OCI-LY3 (cell line): ENCODE data around the gene CEMIP.

Experiments
- EZH2phosphoT487 ChIP-seq: fragments of 200-600 bp; shearing (Covaris generic); IDR thresholded peaks from 2 replicates; pipeline ENCODE4 v1.6.1; 2018; ENCODE audit warnings: antibody characterized with exemption, mixed run types, low read depth
- TF ChIP-seq, protein P1 (sequence below): fragments of 200-600, 300-600 bp; sonication (generic); IDR thresholded peaks from 2 replicates; pipeline ENCODE4 v1.5.1; 2014; ENCODE audit warnings: antibody characterized with exemption, low read length, low read depth

DNA sequence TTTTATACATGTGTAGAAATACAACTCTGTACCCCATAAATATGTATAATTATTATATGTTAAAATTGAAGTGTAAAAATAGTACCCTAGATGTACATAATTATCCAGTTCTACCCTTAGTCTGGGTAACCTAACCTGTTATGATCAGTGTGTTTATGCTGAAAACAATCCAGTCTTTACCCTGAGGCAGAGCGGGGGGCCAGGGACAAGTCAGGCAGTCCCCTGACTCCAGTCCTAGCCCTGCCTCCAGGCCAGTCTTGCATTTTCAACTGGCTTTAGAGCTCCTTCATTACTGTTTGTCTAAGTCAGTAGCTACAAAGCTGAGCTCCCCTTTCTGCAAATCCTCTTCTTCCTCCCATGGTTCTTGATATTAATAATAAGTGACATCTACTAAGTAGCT, 207.3 kb downstream of the CEMIP start:
- TF ChIP-seq, protein P1, sequence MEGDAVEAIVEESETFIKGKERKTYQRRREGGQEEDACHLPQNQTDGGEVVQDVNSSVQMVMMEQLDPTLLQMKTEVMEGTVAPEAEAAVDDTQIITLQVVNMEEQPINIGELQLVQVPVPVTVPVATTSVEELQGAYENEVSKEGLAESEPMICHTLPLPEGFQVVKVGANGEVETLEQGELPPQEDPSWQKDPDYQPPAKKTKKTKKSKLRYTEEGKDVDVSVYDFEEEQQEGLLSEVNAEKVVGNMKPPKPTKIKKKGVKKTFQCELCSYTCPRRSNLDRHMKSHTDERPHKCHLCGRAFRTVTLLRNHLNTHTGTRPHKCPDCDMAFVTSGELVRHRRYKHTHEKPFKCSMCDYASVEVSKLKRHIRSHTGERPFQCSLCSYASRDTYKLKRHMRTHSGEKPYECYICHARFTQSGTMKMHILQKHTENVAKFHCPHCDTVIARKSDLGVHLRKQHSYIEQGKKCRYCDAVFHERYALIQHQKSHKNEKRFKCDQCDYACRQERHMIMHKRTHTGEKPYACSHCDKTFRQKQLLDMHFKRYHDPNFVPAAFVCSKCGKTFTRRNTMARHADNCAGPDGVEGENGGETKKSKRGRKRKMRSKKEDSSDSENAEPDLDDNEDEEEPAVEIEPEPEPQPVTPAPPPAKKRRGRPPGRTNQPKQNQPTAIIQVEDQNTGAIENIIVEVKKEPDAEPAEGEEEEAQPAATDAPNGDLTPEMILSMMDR = no peak
- no peak for TF ChIP-seq EZH2phosphoT487
